ENCODE data around the gene FALEC. TPM values are rescaled to one million over a fixed set of nuclear protein-coding genes. Genes with fewer than 3 reads are reported as not detected.
"Not testable (repeated sequence)": the region's sequence is repeated elsewhere in the genome, so short reads cannot be mapped to it uniquely, and the experiment has no call there.

FALEC gene
- total RNA-seq, 1 donor from 2014 or later = 1.1 TPM

- DNase-seq = no peak
Observed at GRCh38 chr1:150575518-150576366, 60.2 kb downstream of the FALEC start.

- DNase-seq = no peak
Observed at GRCh38 chr1:150576367-150576711, 60.8 kb downstream of the FALEC start.

GRCh38 chr1:150576794-150577556, 61.4 kb downstream of the FALEC start:
- no peak for DNase-seq

DNA sequence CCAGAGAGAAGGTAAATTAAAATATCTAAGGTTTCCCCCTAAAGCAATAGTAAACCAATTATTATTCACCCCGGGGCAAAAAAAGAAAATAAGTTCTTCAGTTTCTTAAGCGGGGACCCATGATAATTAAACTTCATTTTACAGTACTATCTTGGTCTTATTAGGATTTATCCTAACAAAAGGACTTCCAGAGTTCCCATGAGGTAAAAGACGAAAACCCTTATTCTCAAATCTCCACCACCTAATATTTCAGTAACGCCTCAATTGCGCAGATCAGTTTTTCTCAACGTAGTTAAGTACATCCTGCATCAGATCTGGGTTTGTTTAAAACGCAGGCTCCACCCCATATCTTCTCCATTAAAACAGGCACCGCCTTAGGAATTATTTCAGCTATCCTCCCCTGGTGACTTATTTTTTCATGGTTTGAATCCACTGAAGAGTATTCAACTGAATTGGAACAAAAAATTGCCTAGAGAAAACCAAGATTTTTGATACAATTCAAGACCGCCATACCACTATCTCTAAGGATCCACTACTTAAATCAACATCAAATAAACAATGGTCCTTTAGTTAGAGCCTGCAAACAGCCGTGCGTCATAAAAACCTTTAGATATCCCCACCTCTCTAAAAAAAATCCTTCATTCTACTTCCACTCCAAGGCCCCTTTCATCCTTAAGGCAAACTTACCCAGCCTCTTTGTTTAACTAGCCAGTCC, 62.2 kb downstream of the FALEC start:
- DNase-seq = no peak

- DNase-seq = peak; percentile 31
Observed at GRCh38 chr1:150578272-150579109, 62.9 kb downstream of the FALEC start.

GRCh38 chr1:150579110-150579944, 63.8 kb downstream of the FALEC start, which contains the start of gene MCL1:
MCL1 (minus strand) TSS chr1:150579610; CDS start chr1:150579530, 80 bp downstream.
- peak; percentile 85 for DNase-seq

DNA sequence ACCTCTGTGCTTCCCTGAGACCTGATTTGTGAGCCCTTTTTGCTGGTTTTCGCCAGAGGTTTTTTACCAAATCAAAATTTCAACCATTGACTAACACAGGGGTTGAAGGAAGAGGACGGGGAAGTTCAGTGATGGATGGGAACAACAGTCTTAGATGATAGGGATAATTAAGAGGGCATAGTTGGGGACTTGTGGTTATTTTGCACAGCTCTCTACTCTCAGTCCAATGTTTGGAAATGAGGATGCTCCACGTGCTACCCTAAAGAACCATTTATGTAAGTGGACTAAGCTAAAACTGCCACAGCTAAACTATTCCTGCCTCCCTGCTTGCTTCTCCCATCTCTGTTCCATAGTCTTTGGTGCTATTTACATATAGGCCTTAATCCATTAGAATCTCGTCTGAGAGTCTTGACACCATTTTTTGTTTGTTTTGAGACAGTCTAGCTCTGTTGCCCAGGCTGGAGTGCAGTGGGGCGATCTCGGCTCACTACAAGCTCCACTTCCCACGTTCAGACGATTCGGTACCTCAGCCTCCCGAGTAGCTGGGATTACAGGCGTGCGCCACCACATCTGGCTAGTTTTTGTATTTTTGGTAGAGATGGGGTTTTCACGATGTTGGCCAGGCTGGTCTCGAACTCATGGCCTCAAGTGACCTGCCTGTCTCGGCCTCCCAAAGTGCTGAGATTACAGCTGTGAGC, 64.5 kb downstream of the FALEC start:
- no peak for DNase-seq

DNA sequence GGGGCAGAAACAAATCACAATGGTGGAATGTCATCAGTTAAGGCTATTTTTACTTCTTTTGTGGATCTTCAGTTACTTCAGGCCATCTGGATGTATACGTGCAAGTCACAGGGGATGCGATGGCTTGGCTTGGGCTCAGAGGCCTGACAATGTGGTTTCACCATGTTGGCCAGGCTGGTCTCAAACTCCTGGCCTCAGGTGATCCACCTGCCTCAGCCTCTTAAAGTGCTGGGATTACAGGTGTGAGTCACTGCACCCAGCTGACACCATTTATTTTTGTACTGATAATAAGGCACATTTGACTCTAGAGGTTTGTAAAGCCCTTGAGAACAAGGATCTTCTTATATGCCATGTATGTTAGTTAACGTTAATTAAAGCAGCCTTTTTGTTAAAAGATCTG, 65.4 kb downstream of the FALEC start:
- DNase-seq = not testable (repeated sequence)

DNA sequence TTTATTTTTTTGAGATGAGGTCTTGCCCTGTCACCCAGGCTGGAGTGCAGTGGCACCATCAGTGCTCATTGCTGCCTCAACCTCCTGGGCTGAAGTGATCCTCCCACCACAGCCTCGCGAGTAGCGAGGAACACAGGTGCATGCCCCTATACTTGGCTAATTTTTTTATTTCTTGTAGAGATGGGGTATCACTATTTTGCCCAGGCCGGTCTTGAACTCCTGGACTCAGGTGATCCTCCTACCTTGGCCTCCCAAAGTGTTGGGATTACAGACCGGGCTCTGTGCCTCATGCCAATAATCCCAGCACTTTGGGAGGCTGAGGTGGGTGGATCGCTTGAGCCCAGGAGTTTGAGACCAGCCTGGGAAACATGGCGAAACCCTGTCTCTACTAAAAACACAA, 65.9 kb downstream of the FALEC start:
- not testable (repeated sequence) for DNase-seq

GRCh38 chr1:150581962-150582361, 66.4 kb downstream of the FALEC start:
- DNase-seq = not testable (repeated sequence)

DNA sequence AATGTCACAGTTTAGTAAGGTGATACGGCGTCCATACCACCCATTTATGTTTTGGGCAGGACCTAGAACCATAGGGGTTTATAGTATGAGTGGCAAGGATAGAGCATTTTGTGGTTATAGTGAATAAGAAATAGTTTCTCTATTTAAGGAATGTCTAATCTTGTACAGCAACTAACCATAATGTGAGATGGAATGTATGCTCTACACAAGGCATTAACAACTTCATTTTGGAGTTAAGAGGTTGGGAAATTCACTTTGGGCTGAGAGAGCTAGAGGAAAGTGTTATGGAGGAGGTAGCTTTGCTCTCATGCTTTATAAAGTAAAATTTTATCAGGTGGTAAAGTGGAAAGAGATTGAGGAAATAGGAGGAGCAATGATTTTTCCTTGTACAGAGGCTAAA, 66.8 kb downstream of the FALEC start:
- no peak for DNase-seq

Small RNAs within 50 kb of the gene (small RNA-seq; reads per million reads assigned to genes)
- gene MIR4257 (not detected), gene RN7SL473P (not detected), gene RN7SL600P (not detected)

Other genes with a start within 250 kb of the FALEC start
- gene APH1A, start 246.7 kb upstream of the FALEC start, total RNA-seq = 76.7 TPM
- gene C1orf54, start 243.0 kb upstream of the FALEC start, total RNA-seq = 9.2 TPM
- 2.5 TPM for gene CIART, start 233.2 kb upstream of the FALEC start, total RNA-seq
- 69.3 TPM for gene MRPS21, start 221.9 kb upstream of the FALEC start, total RNA-seq
- gene PRPF3, start 194.2 kb upstream of the FALEC start, total RNA-seq = 43.0 TPM
- gene RPRD2, start 151.6 kb upstream of the FALEC start, total RNA-seq = 17.2 TPM
- 17.6 TPM for gene TARS2, start 28.3 kb upstream of the FALEC start, total RNA-seq
- 0.94 TPM for gene ECM1, start 7.6 kb upstream of the FALEC start, total RNA-seq
- gene ADAMTSL4, start 33.7 kb downstream of the FALEC start, total RNA-seq = 0.31 TPM
- gene MCL1, start 63.9 kb downstream of the FALEC start, total RNA-seq = 146 TPM
- 105 TPM for gene ENSA, start 113.9 kb downstream of the FALEC start, total RNA-seq
- 5.8 TPM for gene GOLPH3L, start 181.4 kb downstream of the FALEC start, total RNA-seq
- gene HORMAD1, start 205.1 kb downstream of the FALEC start, total RNA-seq = 0.78 TPM

Measured in occipital lobe (tissue), 3 donors.